ENCODE measurements around the gene GIPC2. TPM values are rescaled to one million over a fixed set of nuclear protein-coding genes. Genes with fewer than 3 reads are reported as not detected.
A peak's percentile ranks its signal among the peaks of the same experiment; 100 is the strongest.
"Not testable (repeated sequence)": the region's sequence is repeated elsewhere in the genome, so short reads cannot be mapped to it uniquely, and the experiment has no call there.

Gene GIPC2
- total RNA-seq, 1 donor from 2014 or later: 2.5 TPM

DNA sequence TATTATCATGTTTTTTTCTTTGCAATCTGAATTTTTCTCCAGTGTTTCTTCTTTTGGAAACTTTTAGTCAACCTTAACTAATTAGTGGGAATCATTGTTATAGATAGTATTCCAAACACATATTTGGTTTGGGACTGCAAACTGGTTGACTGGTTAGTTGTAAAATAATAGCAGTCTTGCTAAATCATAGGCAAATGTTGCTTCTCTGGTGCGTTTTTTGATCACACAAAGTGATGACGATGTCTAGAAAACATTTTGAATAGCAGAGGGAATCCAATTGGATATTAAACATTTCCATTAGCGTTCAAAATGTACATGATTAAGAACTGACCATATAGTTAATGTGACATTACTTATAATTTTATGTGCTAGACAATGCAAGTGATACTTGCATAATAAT, 36.5 kb upstream of the GIPC2 start:
- Histone ChIP-seq H3K4me1 (peaks cover 68% of the 10 kb centered on the region), H3K4me3 (peak overlapping the region; percentile 77), H3K9me3 (replicated peaks) (no peaks in the 10 kb centered on the region), H3K27ac (replicated peaks) (peak overlapping the region; percentile 17), H3K36me3 (peaks cover 17% of the 10 kb centered on the region), H3K27me3 (ENCODE audit: low read depth) (no peaks in the 10 kb centered on the region)
- intact Hi-C loops (cut with micrococcal nuclease): loop anchor here (10.0 kb wide), 1 partner anchor 96 kb away; no protein-coding TSS in a partner anchor
- TF ChIP-seq, protein P1, sequence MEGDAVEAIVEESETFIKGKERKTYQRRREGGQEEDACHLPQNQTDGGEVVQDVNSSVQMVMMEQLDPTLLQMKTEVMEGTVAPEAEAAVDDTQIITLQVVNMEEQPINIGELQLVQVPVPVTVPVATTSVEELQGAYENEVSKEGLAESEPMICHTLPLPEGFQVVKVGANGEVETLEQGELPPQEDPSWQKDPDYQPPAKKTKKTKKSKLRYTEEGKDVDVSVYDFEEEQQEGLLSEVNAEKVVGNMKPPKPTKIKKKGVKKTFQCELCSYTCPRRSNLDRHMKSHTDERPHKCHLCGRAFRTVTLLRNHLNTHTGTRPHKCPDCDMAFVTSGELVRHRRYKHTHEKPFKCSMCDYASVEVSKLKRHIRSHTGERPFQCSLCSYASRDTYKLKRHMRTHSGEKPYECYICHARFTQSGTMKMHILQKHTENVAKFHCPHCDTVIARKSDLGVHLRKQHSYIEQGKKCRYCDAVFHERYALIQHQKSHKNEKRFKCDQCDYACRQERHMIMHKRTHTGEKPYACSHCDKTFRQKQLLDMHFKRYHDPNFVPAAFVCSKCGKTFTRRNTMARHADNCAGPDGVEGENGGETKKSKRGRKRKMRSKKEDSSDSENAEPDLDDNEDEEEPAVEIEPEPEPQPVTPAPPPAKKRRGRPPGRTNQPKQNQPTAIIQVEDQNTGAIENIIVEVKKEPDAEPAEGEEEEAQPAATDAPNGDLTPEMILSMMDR (IDR thresholded peaks at IDR 0.05; ENCODE audit: borderline replicate concordance): no peak
- no peak for DNase-seq

DNA sequence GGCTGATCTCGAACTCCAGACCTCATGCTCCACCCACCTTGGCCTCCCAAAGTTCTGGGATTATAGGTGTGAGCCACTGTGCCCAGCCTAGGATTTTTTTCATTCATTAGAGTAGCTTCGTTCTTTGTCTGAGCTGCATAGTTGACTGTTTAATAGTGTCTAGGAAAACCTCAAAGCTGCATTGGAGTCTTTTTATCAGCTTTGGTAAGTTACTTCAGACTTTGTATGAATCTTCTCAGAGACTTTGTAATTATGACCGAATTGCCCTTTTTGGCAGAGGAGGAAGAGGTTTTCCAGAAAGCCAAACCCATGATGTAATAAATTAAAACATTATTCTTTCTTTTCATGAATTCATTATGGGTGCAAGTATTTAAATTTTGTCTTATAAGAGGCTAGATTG, 35.9 kb upstream of the GIPC2 start:
- H3K9me3 ChIP-seq (replicated peaks): no peaks in the 10 kb centered on the region
- peaks cover 23% of the 10 kb centered on the region for H3K36me3 ChIP-seq
- H3K4me1 ChIP-seq: peaks cover 74% of the 10 kb centered on the region
- no peak for DNase-seq
- peak overlapping the region; percentile 77 for H3K4me3 ChIP-seq
- no peaks in the 10 kb centered on the region for H3K27me3 ChIP-seq (ENCODE audit: low read depth)
- intact Hi-C loops (cut with micrococcal nuclease): loop anchor here (10.0 kb wide), 1 partner anchor 95 kb away; no protein-coding TSS in a partner anchor
- TF ChIP-seq, protein P1 (IDR thresholded peaks at IDR 0.05; ENCODE audit: borderline replicate concordance): no peak
- H3K27ac ChIP-seq (replicated peaks): peak overlapping the region; percentile 17

DNA sequence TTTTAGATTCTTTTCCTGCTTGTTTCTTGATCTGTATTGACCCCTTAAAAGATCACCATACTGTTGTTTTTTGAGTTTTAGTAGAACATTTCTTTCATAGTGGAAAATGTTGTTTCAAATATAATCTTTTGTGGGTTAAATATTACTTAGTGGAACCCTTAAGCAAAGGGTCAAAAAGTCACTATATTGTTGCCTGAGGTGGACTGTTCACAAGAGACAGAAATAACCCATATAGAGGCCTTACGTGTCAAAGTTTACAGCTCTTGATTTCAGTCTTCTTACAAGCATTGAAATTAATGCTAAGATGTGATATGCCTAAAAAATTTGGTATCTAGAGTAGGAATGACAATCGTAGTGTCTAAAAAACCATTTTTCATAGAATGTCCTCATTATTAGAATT, 34.7 kb upstream of the GIPC2 start:
- Histone ChIP-seq H3K27ac (replicated peaks) (peak overlapping the region; percentile 17), H3K27me3 (ENCODE audit: low read depth) (no peaks in the 10 kb centered on the region), H3K36me3 (peaks cover 32% of the 10 kb centered on the region), H3K4me1 (peaks cover 76% of the 10 kb centered on the region), H3K9me3 (replicated peaks) (no peaks in the 10 kb centered on the region), H3K4me3 (peak overlapping the region; percentile 77)
- TF ChIP-seq, protein P1 (IDR thresholded peaks at IDR 0.05; ENCODE audit: borderline replicate concordance): no peak
- no peak for DNase-seq
- intact Hi-C loops (cut with micrococcal nuclease): no loop called here

DNA sequence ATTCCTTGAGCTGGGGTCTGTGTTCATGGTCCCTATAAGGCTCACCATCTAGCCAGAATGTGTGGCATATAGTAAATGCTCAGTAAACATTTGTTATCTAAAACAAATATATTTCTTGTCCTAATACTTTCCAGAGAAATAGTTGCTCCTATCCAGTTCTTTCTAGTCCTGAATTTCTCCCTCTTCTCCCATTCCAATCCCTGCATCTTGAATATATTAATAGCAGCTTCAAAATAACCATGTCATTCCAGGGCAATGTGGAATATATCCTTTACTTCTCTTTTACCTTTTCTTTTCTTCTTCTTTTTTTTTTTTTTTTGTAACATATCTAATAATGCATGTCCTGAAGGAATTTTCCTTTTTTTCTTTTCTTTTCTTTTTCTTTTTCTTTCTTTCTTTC, 30.6 kb upstream of the GIPC2 start:
- no peak overlapping the region for H3K4me3 ChIP-seq
- peaks cover 57% of the 10 kb centered on the region for H3K36me3 ChIP-seq
- H3K27ac ChIP-seq (replicated peaks): peak overlapping the region; percentile 9
- TF ChIP-seq, protein P1 (IDR thresholded peaks at IDR 0.05; ENCODE audit: borderline replicate concordance): no peak
- H3K27me3 ChIP-seq (ENCODE audit: low read depth): no peaks in the 10 kb centered on the region
- DNase-seq: no peak
- H3K4me1 ChIP-seq: peaks cover 59% of the 10 kb centered on the region
- intact Hi-C loops (cut with micrococcal nuclease): no loop called here
- H3K9me3 ChIP-seq (replicated peaks): no peaks in the 10 kb centered on the region

DNA sequence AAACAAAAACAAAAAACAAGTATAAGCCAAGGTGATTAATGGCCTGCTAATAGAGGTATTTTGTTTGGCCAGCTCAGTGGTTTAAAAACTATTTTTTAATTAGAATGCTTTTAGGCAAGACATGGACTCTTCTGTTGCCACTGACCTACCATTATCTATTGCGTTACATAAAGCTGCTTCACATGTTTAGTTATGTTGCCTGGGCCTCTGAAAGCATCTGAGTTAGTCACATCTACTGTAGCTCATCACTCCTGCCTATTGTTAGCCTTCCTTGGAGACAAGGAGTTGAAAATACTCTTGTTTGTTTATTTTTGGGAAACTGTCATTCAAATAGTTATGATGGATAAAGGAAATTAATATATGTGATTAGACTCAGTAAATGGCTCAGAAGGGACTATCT, 26.7 kb upstream of the GIPC2 start:
- intact Hi-C loops (cut with micrococcal nuclease): no loop called here
- peaks cover 42% of the 10 kb centered on the region for H3K36me3 ChIP-seq
- peaks cover 34% of the 10 kb centered on the region for H3K4me1 ChIP-seq
- H3K4me3 ChIP-seq: no peak overlapping the region
- H3K27me3 ChIP-seq (ENCODE audit: low read depth): no peaks in the 10 kb centered on the region
- H3K27ac ChIP-seq (replicated peaks): peak overlapping the region; percentile 20
- TF ChIP-seq, protein P1 (IDR thresholded peaks at IDR 0.05; ENCODE audit: borderline replicate concordance): no peak
- DNase-seq: no peak
- H3K9me3 ChIP-seq (replicated peaks): peaks cover 6% of the 10 kb centered on the region

DNA sequence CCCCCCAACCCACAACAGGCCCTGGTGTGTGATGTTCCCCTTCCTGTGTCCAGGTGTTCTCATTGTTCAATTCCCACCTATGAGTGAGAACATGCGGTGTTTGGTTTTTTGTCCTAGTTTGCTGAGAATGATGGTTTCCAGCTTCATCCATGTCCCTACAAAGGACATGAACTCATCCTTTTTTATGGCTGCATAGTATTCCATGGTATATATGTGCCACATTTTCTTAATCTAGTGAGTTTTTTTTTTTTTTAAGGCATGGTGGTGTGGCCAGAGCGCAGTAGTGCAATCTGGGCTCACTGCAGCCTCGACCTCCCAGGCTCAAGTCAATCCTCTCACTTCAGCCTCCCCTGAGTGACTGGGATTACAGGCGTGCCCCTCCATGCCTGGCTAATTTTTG, 24.6 kb upstream of the GIPC2 start:
- peaks cover 15% of the 10 kb centered on the region for H3K4me1 ChIP-seq
- H3K9me3 ChIP-seq (replicated peaks); H3K27ac ChIP-seq (replicated peaks); DNase-seq; intact Hi-C loops (cut with micrococcal nuclease); H3K27me3 ChIP-seq (ENCODE audit: low read depth); H3K4me3 ChIP-seq: not testable (repeated sequence)
- H3K36me3 ChIP-seq: peaks cover 24% of the 10 kb centered on the region
